ENCODE measurements around the gene IL19.

- no peak for TF ChIP-seq CREB5 (CRISPR knock-in tag; IDR thresholded peaks at IDR 0.05; ENCODE audit: low read depth)
- no peak for TF ChIP-seq BACH2 (CRISPR knock-in tag; IDR thresholded peaks at IDR 0.05; ENCODE audit: borderline replicate concordance)
- no peak for TF ChIP-seq ESRRG (CRISPR knock-in tag; IDR thresholded peaks at IDR 0.05)
- TF ChIP-seq PATZ1 (CRISPR knock-in tag; IDR thresholded peaks at IDR 0.05; ENCODE audit: borderline replicate concordance): no peak
- TF ChIP-seq TSHZ2 (CRISPR knock-in tag; IDR thresholded peaks at IDR 0.05): no peak
- TF ChIP-seq CSRNP3 (CRISPR knock-in tag; IDR thresholded peaks at IDR 0.05): no peak
- no peak for TF ChIP-seq ISL1 (CRISPR knock-in tag; IDR thresholded peaks at IDR 0.05)
- TF ChIP-seq ARNTL (CRISPR knock-in tag; IDR thresholded peaks at IDR 0.05; ENCODE audit: borderline replicate concordance, low read depth): no peak
- no peak for TF ChIP-seq CSDC2 (CRISPR knock-in tag; IDR thresholded peaks at IDR 0.05)
- no peak for TF ChIP-seq ZNF8 (CRISPR knock-in tag; IDR thresholded peaks at IDR 0.05)
- no peak for TF ChIP-seq ZFP30 (CRISPR knock-in tag; IDR thresholded peaks at IDR 0.05)
Measured at GRCh38 chr1:206802401-206802800, 31.8 kb downstream of the IL19 start.
